ENCODE data around the gene CA10.

The CA10 gene

DNA sequence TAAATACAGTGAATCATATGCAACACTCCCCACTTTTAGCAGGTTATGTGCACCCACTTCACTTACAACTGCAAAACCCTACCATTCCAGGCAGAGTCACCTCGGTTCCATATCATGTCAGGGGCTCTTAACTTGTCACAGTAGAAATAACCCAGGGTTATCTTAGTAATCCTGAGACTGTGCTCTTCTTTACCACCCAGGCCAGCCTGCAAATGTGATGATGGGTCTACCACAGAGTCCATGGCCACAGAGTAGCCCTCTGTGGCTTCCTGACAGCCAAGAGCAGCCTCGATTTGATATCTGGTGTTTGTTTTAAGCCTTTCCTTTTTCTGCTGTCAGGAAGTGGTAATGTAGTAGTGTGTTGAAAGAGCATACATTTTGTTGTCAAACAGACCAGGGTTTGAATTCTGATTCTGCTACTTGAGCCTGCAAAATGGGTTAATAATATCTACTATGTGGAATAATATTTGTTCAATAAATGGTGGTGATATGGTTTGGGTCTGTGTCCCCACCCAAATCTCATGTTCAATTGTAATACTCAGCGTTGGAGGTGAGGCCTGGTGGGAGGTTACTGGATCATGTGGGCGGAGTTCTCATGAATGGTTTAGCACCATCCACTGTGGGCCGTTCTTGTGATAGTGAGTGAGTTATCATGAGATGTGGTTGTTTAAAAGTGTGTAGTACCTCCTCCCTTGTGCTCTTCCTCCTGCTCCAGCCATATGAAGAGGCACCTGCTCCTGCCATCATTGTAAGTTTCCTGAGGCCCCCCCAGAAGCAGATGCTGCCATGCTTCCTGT is 481.6 kb downstream of the CA10 start:
- no peak for DNase-seq (ENCODE audit: low spot score)

DNA sequence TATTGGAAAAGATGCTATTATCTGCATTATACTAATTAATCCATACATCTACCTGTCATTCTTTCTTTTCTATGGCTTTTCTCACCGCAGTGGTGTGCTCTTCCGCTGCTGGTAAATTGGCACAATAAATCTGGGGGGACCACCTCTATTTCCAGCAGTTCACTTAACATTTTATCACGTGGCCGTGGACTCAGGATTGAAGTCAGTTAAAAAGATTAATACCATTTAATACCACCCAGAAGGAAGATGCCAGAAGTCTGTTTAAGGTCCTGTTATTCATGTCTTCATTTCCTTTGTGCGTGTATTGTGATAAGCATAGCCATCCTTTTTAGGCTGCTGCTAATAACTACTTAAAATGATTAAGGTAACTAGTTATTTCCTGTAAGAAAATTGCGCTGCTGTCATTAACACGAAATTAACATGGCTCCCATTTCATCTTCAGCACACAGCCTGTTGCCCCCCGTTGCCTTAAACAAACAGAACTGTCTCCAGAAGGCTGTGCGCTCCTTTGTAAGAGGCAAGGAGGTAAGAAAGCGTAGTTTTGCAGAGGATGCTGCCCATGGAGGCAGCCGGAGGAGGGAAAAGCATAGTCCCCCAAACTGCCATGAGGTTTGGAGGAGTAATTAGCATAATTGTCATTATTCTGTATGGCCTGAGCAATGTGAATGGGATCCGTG is 483.8 kb downstream of the CA10 start:
- DNase-seq (ENCODE audit: low spot score): no peak

DNA sequence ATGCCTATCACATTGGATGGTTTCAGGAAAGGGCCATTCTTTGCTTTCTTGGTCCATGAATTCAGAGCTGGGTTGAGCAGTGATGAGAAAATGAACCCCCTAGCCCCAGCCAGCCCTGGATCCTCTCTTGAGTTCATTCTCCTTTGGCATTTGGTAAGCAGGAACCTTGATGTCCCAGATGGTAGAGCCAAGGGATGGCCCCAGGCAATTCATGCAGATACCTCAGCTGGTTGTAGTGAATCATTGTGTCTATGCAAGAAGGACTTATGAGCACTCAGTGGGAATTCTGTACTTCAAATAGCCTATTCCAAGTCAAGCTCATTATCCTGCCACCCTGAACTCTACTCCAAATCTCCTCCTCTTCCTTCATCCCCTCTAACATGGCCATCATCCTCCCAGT is 485.4 kb downstream of the CA10 start:
- DNase-seq (ENCODE audit: low spot score): no peak

DNA sequence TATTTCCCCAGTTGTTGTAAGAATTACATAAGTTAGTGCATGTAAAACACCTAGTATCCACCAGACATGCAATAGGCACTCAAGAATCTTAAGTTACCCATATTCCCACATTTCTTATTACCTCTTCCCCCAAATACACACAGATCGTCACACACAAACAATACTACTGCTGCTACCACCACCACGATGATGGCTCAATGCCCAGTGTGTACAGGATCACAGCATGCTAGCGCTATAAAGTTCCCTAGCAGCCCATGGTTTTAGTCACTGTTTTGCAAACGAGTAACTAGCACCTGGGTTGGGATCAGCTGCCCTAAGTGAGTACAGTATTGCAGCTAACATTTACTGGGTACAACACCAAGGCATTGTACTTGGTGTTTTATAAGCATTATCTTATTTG is 486.4 kb downstream of the CA10 start:
- no peak for DNase-seq (ENCODE audit: low spot score)

DNA sequence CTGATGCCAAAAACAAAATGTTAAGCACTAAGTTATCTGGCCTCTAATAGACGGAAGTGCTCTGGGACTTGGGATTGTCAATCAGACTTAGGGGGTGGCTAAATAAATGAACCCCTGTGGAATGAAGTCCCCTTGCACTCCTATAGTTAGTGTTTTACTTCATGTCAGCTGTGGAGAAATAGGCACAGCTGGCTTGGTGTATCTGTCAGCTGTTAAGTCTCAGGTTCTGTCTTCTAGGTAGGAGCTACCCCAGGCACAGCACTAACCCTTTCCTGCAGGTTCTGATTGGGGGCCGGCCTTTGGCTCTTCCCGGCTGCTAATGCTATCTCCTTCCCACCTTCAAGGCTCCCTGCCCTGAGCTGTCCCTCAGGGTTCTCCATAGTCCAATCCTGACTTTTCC is 487.6 kb downstream of the CA10 start:
- DNase-seq (ENCODE audit: low spot score): no peak

DNA sequence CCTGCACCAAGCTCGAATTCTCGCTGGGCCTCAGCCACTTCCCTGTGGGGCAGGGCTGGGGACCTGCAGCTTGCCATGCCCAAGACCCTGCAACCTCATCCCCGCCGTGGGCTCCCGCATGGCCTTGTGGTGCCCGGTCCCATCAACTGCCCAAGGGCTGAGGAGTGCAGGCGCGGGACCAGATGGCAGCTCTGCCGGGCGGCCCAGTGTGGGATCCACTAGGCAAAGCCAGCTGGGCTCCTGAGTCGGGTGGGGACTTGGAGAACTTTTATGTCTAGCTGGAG is 489.6 kb downstream of the CA10 start:
- no peak for DNase-seq (ENCODE audit: low spot score)

DNA sequence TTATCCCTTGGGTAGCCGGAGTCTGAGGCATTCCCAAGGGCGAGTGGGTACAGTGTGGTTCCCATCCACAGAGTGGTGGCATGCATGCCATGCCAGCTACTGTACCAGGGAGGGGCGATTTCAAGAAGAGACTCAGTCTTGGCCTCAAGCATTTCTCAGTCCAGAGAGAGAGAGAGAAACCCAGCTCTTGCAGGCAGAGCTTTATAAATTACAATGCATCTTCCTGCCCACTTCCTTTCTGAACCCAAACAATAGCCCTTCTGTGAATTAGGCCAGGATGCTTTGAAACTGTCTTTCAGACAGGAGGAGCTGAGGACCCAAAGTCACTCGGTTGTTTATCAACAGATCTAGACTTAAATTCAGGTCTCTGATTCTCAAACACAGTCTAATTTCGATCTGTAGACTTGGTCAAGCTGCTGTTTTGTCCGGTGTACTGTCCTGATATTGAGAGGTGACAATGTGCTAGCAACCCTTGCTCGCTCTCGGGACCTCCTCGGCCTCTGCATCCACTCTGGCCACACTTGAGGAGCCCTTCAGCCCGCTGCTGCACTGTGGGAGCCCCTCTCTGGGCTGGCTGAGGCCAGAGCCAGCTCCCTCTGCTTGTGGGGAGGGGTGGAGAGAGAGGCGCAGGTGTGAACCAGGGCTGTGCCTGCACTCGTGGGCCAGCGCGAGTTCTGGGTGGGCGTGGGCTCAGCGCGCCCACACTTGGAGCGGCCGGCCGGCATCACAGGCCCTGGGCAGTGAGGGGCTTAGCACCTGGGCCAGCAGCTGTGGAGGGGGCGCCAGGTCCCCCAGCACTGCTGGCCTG is 490.2 kb downstream of the CA10 start:
- no peak for DNase-seq (ENCODE audit: low spot score)

DNA sequence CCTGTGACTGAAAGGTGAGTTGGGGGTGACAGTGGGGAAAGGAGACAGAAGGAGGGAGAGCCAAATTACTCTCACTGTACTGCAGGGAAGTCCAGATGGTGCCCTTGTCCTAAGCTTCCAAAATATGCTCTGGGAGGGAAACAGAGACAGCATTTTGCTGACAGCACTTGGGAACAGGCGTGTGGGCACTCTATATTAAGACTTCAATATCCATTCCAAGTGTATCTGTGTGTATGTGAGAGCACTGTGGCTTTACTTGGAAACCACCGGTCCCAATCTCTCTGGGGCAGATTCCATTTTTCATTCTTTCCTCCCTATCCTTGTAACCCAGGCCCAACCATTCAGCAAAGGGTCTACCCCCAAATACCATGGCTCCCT is 490.8 kb downstream of the CA10 start:
- no peak for DNase-seq (ENCODE audit: low spot score)

DNA sequence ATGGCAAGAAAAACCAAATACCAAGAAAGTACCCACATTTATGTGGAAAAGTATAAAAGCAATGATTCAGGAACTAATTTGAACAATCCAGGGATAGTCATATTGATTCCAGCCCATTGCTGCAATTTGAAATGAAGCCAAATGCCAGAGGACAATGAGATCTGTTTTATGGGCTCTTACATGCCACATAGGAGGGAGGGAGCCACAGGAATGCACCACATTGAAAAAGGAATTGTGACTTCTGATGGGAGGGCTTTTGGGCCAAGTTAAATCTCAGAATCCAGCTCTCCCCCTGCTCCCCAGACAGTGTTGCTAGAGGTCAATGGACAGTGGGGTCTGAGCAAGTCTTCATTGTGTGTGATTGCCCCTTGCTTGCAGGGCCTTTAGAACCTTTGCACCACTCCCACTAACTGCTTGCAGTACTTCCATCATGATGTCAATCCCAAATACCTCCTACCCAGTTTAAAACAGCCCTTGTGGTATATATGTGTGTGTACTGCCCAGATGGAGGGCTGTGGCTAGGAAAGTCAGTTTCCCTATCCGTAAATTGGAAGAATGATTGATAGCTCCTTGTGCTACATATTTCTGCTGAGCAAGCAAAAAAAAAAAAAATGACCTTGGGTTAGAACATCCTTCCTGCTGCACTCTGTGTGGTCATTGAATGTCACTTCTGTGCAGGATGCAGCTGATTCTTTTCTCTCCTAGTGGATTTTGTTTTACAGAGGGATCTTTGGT is 491.4 kb downstream of the CA10 start:
- no peak for DNase-seq (ENCODE audit: low spot score)

DNA sequence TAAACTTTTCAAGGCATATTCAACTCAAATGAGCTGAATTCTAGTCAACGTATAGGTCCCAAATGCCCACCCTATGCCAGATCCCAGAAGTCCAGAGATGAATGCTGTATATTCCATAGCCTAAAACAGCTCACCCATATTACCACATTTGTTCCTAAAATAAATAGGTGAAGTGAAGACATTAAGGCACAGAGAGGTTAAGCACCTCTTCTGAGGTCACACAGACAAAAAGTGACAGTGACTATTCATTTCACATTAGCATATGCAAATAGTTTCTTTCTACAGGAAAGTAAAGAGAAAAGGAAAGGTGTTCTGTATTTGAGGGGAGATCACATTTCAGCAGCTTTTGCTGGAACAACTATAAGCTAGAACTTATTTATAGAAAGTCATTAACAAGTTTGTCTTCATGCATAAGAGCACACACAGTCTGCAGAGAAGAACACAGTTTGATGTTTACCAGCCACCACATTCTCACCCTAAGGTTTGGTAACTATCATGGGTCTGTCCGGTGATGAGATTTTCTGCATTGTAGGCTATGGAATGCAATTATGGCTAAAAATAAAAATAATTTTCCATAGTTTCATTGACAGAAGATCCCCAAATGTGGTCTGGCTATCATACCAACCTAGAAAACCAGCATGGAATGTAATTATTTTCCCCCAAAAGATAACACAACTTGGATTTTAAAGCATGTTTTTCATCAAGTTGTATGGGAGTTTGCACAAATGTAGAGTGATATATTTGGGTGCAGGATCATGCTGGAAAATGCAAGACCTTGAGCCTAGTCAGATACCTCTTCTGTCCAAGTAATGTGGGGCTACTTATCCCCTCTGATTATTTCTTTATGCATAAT is 496.1 kb downstream of the CA10 start:
- no peak for DNase-seq (ENCODE audit: low spot score)

DNA sequence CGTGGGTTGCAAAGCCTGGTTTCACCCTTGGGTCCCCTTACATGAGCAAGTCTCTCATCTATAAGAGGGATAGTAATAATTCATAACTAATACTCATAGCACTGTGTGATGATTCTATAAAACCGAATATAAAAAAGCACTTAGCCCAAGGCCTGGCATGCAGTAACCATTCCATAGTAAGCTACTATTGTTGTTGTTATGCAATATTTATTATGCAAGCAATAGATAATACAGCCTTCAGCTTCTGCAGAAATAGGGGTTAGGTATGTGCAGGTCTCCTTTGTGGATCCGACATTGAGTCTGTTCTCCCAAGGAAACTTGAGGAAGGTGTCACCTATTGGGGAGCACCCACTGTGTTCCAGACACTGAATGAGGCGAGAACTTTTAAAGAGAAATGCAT is 497.1 kb downstream of the CA10 start:
- DNase-seq (ENCODE audit: low spot score): no peak

DNA sequence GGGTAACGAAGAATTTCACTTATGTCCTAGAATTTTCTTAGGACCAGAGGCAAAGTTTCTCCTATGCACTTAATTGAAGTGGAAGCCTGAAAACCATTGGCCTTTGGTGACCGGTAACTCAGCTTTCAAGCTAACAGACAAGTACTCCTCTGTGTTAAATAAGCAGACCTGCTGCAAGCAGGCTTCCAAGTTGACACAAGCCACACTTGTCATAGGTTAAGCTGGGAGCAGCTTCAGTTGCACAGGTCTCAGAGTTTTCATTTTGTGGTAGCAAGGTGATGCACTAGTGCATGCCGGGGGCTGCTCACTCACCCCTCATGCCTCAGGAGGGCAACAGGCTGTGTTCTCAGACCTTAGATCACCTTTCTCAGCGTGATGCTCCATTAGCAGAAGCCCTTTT is 498.2 kb downstream of the CA10 start:
- no peak for DNase-seq (ENCODE audit: low spot score)

DNA sequence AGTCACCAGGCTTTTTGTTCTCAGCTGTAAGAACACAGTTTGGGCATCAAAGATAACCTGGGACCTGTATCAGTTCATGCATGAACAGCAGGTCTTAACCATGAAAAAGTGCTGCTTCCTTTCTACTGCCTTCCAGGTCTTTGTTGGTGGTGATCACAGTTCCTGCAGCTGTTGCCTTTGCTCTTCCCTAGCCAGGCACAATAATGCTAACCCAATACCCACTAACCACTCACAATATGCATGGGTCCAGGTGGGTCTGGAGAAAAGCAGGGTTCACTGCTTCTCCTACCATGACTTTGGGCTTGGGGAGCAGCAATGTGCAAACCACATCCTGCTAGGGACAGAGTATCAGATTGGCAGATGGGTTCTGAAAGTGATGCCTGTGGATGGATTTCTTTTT is 501.3 kb downstream of the CA10 start:
- no peak for DNase-seq (ENCODE audit: low spot score)

DNA sequence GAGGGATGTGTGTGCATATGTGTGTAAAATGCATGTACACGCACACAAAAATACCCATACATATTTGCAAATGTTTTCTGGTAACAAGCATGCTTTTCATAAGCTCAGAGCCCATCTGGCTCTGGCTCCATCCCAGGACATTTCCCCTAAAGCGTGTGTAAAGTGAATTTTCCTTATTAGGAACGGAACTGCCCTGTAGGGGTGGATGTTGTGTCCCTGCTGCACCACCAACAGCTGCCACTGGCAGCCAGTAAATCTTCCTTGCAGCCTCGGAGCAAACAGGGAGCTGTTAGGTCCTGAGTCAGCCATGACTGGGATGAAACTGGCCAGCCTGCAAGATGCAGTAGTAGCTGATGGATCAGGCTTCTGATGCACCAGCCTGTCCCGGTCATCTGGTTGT is 504.6 kb downstream of the CA10 start:
- DNase-seq (ENCODE audit: low spot score): no peak

DNA sequence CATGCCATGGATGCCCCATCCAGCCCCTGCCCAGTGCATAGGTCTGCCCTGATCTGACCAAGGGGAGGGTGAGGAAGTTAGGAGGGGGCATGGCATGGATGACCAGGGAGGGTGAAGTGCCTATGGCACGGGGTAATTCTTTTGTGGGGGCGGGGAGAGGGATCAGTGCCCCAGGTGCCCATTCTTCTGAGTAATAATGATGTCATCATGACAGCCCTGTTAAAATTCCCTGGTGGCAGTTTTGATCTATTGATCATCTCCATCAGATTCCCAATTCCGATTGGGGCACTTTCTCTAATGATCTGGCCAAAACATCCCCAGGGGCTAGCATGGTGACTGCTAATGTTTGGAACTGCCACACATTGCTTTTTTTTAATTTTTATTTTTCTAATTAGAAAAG is 506.0 kb downstream of the CA10 start:
- no peak for DNase-seq (ENCODE audit: low spot score)

DNA sequence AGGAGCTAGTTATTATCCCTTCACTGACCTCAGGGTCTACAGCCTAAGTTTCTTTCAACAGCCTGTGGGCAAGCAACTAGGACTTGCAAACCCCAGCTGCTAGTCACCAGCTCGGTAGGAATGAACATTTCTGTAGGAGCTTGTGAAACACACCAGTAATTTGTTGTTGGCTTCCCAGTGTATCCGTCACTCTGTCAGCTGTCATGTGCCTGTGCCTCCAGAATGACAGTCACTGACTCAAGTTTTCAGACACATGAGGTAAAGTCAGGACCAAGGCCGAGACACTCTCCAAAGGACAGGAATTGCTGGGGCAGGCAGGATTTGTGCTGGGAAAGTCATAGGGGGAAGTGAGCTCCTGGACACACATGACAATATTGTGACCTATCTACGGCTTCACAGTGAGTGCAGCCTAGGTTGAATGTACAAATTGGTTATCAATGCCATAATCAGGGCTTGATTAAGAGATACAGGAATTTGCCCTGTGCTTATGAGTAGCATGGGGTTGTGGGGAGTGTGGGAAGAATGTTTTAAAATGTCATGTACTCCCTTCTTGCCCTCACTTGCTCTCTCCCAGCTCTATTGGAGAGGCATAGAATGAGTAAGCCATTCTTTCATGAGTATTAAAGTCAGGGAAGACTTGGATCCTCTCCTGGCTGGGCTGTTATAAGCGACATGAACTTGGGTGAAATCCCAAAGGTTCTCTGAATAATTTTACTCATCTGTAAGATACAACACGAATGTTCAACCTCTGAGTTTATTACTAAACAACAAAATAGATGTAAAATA is 506.8 kb downstream of the CA10 start:
- no peak for DNase-seq (ENCODE audit: low spot score)

DNA sequence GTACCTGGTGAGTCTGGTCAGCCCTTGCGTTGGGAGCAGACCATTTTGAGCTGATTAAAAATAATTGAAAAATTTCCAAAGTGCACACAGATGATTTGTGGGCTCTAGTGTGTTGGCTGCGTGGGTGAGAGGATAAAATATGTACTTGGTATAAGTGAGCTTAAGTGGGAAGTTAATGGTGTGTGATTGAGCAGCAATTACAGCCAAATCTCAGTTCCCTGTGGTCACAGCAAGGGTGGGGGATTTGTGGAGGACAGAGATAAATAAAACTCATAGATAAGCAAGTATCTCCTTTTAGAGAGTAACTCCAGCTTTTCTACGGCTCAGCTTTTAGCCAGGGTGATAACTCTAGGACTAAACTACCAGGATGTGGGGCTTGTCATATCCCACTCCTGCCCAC is 507.7 kb downstream of the CA10 start:
- no peak for DNase-seq (ENCODE audit: low spot score)

DNA sequence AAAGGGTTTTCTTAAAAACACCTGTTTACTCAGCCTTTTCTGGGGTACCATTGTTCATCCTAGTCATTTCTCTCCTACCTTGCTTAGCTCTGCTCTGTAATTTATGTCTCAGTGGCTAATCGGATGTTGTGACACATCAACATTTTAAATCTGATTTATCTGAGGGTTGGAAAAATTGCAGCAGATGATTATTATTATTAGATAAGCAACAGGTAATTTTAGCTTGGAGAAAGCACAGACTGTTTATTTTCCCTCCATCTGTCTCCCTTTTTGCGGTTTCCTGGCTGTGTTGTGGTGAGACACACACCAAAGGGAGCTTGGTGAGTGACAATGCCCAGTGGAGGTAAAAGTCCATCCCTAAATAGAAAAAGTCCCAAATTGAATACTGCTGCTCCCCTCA is 508.3 kb downstream of the CA10 start:
- no peak for DNase-seq (ENCODE audit: low spot score)

DNA sequence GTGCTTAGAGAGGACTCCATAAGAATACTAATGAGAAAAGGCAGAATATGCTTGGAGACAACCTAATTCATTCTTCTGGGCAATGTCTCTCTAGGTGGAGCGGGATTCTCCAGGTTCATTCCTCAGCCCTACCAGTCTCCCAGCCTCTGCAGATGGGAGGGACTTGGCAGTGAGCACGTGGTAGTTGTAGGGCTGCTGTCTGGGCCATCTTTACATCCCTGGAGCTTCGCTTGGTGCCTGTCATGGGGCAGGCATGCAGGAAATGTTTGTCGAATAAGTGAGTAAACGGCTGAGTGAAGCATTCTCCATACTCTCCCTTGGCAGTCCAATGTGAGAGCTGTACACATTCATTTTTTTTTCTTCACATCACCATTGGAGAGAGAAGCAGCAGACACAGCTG is 510.7 kb downstream of the CA10 start:
- no peak for DNase-seq (ENCODE audit: low spot score)

DNA sequence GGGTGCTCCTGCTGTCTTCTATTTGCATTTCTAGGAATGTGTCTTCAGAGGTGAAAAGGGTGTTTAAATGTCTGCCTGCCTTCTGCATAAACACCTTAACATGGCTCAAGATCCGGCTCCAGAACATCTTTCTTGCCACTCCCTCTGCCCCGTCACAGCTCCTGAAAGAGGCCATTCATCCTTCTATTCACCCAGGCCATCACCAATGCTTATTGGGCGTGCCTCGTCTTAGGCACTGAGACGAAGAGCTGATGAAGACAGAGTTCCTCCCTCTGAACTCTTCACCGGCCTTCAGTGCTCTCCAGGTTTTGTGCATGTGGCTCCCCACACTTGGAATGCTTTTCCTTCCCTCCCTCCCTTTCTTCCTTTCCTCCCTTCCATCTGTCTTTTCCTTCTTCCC is 511.4 kb downstream of the CA10 start:
- DNase-seq (ENCODE audit: low spot score): no peak

DNA sequence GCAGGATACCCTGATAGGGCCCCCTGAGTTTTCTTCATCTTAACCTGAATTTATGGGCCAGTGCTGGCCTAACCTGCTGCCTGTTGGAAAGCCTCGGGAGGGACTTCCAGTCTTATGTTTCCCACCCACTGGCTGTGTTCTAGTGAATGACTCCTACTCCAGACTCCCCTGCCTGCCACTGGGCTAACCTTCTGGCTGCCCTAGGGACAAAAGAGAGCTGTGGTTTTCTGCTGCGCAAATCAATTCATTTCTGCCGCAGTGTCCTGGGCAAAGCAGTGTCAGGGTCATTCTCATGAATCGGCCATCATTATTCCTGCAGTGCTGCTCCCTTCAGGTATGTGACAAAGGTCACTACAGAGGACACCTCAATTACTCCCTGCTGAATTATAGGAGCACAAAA is 512.0 kb downstream of the CA10 start:
- no peak for DNase-seq (ENCODE audit: low spot score)

Measured in HuH-7 (cell line).